ENCODE results near the gene TSPAN31.

TSPAN31 gene

DNA sequence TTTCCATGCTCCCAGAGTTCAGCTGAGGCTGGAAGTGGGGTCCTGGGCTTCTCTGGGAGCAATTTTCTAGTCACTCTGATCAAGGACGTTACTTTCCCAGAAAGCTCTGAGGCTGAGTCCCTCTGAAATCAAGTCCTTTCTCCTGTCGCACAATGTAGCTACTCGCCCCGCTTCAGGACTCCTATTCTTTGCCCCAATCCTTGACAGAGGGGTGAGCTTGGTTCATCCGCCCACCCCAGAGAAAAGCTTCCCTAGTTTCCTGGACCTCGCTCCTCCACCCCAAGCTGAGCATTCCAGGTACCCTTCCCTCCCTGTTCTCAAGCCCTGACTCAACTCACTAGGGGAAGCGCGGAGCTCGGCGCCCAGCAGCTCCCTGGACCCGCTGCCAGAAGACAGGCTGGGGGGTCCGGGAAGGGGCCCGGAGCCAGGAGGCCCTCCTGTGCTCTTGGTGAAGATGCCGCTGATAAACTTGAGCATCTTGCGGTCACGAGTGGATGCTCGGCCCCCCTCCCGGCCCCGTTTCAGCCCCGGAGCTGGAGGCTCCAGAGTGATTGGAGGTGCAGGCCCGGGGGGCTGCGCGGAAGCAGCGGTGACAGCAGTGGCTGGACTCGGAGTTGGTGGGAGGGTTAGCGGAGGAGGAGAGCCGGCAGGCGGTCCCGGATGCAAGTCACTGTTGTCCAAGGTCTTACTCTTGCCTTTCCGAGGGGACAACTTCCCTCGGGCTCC lies 7.9 kb upstream of the TSPAN31 start:
- DNase-seq: no peak

DNA sequence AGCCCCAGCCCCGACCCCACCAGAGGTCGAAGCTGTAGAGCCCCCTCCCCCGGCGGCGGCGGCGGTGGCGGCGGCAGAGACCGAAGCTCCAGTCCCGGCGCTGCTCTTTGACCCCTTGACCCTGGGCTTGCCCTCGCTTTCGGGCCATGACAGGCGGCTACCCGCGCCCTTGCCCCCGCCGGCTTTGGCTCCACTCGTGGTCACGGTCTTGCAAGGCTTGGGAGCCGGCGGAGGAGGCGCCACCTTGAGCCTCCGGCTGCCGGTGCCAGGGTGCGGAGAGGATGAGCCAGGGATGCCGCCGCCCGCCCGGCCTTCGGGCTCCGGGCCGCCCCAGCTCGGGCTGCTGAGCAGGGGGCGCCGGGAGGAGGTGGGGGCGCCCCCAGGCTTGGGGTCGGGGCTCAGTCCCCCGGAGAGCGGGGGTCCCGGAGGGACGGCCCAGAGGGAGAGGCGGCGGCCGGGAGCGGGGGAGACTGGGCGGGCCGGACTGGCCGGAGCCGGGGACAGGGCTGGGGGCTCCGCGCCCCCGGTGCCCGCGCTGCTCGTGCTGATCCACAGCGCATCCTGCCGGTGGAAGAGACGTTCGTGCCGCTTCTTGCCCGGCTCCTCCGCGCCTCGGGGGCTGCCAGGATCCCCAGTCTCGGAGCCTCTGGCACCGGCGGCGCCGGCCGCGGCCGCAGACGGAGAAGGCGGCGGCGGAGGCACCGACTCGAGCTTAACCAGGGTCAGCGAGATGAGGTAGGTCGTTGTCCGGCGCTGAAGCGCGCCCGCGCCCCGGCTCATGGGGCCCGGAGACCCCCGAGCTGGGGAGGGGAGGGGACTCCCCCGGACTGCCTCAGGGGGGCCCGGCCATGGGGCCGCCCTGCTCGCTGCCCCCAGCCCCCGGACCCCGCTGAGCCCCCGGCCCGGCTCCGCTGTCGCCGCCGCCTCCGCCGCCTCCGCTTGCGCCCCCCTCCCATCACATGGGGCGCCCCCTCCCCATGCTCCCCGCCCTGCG lies 7.1 kb upstream of the TSPAN31 start:
- no peak for DNase-seq

DNA sequence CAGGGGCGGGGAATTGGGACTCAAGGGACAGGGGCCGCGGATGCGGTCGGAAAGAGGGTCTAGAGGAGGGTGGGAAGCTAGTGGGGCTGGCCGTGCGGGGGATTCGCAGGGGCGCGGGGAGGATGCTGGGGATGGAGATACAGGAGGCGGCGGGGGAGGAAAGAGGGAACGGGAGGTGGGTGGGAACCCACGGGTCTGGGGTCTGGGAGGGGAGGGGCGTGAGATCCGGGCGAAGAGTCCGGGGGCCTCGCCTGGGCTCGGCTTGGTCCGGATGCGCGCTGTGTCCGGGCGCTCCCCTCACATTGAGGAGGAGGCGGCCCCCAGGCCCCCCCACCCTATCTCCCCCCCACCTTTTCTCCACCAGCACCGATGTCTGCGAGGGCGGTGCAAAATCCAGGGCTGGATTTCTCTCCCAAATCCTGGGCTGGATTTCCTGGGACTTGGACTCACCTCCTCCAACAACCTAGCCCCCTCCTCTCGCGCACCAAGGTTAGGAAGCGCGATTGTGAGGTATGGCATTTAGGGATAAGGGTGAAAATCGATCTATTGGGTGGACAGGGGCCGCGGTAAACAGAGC lies 6.1 kb upstream of the TSPAN31 start, which contains the start of gene AGAP2:
Gene AGAP2, minus strand, starts transcription at position 82 of the 577 bp plus-strand sequence. CDS start 496 bp downstream, outside the sequence.
- DNase-seq: no peak

DNA sequence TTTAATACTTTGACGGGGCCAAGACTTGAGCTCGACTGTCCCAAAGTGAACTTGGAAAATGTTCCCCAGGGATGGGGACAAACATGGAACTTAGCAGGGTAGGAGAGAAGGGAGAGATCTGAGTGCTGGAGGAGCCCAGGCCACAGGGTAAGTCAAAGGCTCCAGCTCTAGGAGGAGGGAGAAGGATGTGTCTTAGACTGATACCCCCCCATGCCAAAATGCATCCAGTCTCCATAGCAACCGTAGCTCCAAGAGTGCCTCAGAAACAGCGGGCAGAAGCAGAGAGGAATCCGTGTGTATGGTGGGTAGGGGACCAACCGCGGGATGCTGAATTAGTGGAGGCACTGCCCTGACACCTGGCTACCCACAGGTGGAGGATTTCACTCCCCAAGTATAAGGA lies 5.5 kb upstream of the TSPAN31 start:
- no peak for DNase-seq

DNA sequence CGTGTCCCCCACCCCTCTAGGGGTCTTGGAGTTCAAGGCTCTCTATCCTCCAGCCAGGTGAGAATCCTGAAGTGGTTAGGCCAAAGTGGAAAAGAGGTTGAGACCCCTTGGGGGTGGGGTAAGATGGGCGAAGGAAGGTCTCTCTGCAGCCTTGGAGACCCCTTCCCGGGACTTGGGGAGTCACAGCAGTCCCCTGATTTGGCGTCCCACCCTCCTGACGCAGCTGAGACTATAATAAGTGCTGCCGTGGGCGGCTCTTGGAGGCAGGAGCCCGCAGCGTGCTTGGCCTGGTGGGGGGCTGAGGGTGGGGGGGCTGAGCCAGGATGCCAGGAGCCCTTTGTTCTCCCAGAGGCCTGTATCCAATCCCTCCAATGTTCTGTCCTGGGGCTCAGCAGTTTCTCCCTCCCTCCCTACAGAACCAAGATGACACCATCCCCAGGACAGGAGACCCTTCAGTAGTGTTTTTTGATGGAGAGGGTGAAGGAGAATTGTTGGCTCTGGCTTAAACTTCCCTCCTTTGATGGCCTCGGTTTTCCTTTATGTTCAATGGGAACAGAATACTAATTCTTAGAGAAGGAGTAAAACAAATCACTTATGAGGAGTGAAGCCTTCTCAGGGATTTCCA lies 4.8 kb upstream of the TSPAN31 start:
- no peak for DNase-seq

DNA sequence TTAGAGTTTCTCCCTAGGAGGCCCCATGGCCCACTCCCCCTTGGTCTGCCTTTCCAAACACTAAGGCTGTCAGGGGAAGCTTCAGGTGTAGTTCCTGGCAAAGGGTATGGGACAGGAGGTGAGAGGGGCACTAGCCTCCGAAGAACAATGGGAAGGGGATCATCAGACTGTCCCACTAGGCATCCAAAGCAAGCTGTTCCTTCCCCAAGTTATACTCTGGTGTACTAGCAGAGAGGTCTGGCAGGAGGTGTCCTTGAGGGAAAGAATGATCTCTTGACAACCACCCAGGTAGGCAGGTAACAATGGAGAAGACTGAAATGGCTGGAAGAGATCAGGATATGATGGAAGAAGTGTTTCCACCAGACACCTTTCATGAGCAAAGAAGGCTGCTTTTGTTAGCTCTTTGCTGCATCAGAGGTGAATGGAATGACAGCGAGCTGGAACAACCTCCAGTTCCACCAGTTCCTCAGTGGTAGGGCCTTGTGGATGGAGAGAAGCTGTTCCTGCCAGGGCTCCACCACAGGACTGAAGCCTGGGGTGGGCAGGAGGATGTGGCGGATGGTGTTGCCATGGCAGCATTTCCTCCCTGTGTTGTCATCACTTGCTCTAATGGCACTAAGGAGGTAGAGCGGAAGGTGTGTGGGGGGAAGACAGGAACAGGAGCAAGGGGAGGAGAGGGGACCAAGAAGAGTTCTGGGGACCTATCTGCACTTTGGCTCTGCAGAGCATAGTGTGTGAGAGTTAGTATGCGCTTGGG lies 4.0 kb upstream of the TSPAN31 start:
- no peak for DNase-seq

DNA sequence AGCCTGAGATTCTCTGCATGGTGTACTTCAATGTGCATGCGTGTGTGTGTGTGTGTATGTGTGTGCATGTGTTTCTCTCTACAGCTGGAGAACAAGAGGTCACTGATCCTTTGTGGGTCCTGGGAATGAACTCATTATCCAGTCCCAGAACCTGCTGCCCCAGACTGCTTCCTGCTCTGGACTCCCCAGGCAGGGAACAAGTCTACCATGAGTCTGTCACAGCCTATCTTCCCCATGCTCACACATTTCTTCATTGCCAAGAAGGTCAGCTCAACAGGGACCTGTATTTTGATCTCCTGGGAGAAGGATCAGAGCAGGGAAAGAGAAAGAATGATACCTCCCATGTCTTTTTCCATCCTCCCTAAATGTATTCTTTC lies 3.4 kb upstream of the TSPAN31 start:
- DNase-seq: no peak

DNA sequence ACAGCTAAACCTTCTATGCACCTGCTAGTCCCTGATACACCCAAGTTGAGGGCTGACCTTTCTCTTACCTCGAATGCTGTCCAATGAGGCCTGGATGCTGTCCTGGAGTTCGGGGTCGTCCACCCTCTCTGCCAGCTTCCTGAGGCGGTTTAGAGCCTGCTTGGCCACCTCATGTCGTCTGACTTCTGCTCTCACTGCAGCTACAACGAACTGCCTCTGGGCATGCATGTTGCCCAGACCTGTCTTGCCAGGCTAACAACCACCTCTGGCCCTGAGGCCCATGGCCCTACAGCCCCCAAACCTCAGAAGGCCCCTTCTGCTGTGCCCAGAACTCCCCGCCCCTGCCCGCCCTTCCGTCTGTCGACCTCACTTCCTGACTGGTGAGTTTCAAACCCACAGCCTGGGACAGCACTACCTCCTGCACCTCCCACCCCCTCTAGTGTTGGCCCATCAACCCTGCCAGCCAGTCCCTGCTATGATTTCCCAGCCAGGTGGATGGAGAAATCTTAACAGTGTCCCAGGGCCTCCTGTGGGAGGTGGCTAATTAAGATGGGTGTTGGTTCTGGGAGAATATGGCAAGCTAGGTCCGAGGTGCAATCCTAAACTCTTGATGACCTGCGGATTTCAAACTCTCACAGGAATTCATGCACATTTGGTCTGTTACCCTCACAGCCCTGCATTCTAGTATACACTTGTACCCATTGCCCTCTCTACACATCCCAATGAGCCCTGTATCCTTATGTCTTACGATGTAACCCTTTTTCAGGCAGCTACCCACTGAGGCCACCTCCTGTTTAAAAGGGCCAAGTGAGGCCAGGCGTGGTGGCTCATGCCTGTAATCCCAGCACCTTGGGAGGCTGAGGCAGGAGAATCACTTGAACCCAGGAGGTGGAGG lies 2.7 kb upstream of the TSPAN31 start:
- no peak for DNase-seq

DNA sequence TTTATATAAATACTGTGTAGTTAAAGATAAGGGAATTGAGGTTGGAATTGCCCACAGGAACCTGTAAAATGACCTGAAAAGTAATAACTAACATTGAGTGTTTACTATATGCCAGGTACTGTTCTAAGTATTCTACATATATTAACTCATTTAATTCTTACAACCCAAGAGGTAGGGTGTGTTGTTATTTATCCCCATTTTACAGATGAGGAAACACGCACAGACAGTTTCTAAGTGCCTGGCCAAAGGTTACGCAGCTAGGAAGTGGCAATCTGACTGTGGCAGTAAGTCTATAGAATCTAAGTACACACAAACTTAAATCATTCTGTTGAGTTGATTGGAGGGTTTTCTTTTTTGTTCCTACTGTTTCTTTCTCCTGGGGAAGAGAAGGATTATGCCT lies 1.1 kb upstream of the TSPAN31 start:
- DNase-seq: no peak

DNA sequence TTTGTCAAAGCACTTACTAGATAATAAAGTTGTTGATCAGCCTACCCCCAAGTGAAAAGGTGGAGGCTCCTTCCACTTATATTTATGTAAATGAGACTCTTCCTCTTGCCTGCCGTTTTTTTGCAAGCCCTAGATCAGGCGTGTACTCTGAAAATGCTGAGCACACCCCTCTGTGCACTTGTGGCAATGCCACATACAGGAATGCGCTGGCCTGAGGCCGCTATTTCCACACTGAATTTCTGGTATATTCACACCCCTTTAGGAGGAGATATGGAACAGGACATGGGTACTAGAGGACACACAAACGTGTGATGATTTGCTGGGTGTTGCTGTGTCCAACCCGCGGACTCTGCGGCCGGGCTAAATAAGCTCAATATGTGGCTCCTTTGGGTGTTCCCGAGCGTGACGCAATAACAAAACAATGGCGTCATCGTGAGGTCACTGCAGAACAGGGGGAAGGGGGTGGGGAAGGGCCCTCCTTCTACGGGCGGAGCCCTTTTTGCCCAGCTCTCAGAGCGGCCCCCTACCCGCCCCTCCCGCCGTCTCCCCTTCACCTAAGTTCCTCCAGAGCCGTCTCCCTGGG lies 554 bp upstream of the TSPAN31 start:
- DNase-seq: peak; percentile 60

DNA sequence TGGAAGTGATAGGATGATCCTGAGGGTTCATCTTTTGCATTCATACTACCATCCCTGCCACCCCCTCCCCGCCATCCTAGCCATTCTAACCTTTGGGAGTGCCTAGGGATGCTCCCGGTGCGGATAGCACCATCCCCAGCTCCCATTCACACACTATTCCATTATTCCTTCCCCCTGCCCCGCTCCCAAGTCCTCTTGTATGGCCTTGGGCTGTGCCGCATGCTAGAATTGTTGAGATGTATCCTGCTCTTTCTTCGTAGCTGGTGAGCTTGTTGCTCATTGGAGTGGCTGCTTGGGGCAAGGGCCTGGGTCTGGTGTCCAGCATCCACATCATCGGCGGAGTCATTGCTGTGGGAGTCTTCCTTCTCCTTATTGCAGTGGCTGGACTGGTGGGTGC lies 644 bp downstream of the TSPAN31 start:
- DNase-seq: no peak

DNA sequence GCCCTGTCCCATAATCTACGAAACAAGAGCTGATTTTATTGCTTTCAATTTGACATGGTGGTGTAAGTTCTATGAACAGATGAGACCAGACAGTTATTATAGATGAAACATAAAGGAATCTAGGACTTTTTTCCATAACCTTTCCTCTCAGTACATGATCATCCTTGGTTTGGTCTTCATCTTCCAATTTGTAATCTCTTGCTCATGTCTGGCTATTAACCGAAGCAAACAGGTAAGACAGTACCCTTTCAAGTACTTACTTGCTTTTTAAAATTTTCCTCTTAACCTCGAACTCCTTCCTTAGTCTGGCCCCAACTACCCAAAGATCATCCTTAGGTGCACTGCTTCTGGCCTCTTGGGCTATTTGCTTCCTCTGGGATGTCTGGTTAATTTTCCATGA lies 1.2 kb downstream of the TSPAN31 start:
- DNase-seq: no peak

DNA sequence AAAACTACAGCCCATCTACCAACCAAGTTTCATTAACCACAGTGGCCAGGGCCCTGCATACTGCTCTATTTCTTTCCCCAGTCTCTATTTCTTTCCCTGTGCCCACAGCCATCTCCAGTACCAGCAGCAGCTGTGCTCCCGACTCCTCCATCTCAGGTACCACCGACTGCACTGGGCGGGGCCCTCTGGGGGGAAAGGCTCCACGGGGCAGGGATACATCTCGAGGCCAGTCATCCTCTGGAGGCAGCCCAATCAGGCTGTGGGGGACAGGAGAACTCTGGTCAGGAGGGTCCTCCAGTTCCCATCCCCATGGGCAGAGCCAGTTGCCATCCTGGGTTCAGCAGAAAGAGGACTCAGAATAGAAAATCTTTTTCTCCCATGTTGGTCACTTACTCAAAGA lies 4.2 kb downstream of the TSPAN31 start:
- no peak for DNase-seq

DNA sequence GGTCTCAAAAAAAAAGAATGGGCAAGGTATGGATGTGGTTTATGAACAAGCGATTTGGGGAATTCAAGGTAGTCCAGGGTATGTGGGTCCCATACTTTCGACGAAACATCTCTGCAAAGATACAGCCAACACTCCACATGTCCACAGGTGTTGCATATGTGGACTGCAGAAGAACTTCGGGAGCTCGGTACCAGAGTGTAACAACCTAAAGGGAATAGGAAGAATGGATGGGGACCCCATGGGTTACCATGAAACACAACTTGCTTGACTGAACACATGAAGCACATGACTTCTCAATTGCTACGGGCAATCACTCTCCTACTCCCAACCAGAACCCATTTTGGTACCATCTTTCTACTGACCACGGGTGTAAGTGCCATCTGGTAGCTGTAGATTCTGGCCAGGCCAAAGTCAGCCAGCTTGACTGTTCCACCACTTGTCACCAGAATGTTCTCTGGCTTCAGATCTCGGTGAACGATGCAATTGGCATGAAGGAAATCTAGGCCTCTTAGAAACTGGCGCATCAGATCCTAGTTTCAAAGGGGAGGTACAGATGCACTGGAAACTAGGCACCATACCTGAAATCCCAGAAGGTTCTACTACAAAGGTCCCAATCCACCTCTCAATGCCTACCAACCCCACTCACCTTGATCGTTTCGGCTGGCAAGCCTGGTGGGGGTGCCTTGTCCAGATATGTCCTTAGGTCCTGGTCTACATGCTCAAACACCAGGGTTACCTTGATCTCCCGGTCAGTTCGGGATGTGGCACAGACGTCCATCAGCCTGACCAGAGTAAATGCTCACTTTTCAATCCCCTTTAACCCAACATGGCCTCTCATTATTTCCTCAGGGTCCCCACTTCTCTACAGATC lies 6.0 kb downstream of the TSPAN31 start:
- no peak for DNase-seq

DNA sequence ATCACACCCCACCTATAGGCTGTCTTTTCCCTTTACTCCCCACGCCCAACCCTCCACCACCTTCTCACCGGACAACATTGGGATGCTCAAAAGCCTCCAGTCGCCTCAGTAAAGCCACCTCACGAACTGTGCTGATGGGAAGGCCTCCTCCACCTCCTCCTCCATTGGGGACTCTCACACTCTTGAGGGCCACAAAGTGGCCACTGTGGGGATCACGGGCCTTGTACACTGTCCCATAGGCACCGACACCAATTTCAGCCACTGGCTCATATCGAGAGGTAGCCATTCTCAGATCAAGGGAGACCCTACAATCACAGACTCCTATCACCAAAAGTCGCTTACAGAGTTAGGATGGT lies 6.6 kb downstream of the TSPAN31 start:
- no peak for DNase-seq

DNA sequence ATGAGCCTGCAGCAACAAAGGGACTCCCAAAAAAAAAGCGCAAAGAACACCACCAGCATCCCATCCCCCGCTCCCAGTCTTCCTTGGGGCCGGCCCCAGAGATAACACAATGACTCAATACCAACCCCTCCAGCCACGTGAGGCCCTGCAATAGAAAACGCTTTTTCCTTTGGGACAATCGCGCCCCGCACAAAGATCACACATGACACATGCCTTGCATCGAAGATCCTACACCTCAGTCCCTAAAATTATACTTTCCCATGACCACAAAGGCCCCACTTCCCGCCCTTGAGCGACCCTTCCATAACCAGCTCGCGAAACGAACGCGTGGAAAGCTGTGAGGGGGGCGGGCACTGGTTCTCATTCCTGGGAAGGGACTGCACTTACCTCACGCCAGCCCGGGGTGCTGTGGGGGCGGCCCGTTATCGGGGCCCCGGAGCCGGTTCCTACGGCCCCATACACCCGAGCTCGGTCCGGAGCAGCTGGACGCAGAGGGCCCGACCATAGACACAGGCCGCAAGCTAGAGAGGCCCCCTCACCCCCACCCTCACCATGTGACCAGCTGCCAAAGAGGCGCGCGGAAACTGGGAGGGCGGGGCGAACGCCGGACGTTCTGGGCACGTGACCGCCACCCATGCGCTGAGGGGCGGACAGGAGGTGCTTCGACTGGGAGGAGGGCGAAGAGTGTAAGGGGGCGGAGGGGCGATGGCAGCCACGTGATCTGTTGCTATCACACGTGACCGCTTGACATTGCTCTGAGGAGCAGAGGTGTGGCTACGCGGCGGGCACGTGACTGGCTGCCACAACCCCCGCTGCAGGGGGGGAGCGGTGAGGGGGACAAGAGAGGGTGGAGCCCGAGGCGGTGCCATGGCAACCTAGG lies 7.2 kb downstream of the TSPAN31 start, which contains the start of gene CDK4:
Gene CDK4, minus strand, starts transcription at position 523 of the 880 bp plus-strand sequence. CDS start 593 bp downstream, outside the sequence.
- peak; percentile 97 for DNase-seq

DNA sequence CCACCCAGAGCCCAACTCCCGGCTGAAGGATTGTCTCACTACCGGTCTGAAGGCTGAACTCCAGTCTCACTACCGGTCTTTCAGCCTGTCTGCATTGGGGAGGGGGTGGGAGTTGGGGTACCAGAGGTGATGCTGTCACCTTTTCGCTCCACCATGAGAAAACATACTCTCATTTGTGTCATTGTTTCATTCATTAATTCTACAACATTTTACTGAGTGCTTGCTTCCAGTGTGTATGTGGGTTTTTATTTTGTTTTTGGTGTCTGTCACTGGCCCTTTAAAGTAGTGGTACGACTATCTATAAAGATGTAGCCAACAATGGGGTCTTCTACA lies 7.8 kb downstream of the TSPAN31 start:
- DNase-seq: no peak

DNA sequence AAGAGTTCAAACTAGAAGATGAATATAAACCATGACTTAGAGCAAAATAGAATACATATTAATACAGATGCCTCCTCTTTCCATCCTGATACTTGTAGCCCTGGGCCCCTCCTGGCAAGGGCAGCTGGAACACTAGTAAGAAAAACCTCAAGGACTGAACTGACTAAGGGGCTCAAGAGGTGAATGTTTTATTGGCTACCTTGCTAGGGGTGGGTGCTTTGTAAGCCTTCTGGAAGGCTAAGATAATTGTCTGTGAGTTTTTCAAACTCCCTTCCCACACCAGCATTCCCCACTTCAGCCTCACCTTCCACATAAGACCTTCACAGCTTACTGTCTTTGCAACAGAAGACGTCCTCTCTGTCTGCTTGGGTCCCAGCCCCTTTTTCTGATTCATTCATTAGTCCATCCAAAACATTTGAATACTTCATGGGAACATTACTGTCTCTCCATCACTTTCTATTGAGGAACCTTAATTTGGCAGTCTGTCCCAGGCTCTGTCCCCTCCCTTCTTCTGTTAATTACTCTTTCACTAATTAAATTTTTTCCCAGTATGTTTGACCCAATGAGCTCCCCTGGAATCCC lies 9.0 kb downstream of the TSPAN31 start:
- no peak for DNase-seq

Measured in DMS79 (cell line).